Chondrocyte (in vitro differentiated cells): ENCODE results near the gene DUSP14. TPM values are rescaled to one million over a fixed set of nuclear protein-coding genes. Genes with fewer than 3 reads are reported as not detected.

Experiments used
- DNase-seq: peaks from one replicate; pipeline ENCODE4 v3.0.0; 2021; ENCODE audit warnings: mixed read lengths, low spot score
- H3K27ac Mint-ChIP-seq: one replicate; pipeline ENCODE4 v1.8.0; 2021; ENCODE audit warnings: mild to moderate bottlenecking, moderate library complexity, mixed read lengths; ENCODE audit not compliant: unreplicated experiment
- H3K27me3 Mint-ChIP-seq: 2 replicates; pipeline ENCODE4 v1.8.0; 2021; ENCODE audit warnings: low read depth, mixed read lengths
- H3K36me3 Mint-ChIP-seq: 2 replicates; pipeline ENCODE4 v1.8.0; 2021; ENCODE audit warnings: low read depth, mixed read lengths
- H3K4me1 Mint-ChIP-seq: 2 replicates; pipeline ENCODE4 v1.8.0; 2021; ENCODE audit warnings: low read depth, mild to moderate bottlenecking, mixed read lengths
- H3K4me3 Mint-ChIP-seq: one replicate; pipeline ENCODE4 v1.8.0; 2021; ENCODE audit warnings: mild to moderate bottlenecking, moderate library complexity, mixed read lengths; ENCODE audit not compliant: unreplicated experiment
- H3K9me3 Mint-ChIP-seq: 2 replicates; pipeline ENCODE4 v1.8.0; 2021; ENCODE audit warnings: low read depth, mixed read lengths
- total RNA-seq: library from RNA; stranded (reverse); gene quantifications from 3 replicates; pipeline ENCODE4 v1.2.1, GENCODE V29; 2021
- TF ChIP-seq, protein P1 (sequence below): fragments of 200-600 bp; sonication (generic); IDR thresholded peaks from 2 replicates; pipeline ENCODE4 v1.5.0; 2021; ENCODE audit warnings: antibody characterized with exemption, mild to moderate bottlenecking, moderate library complexity

Gene DUSP14
- total RNA-seq, 1 donor from 2014 or later: 37.3 TPM

DNA sequence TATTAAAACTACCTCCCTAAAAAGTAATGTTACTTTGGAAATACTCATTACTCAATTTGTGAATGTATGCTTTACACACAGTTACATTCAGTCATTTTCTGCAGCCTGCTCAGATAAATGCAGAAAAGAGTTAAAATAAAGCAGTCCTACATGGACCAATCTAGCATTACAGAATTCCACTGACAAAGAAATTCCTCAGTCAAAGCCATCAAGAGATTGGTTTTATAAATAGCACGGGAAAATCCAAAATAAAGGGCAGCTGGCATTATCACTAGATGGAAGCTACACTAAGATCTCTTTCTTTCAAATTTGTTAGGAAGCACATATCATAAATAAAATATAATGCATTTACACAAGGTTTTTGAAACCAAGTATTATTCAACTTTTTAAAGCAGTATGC, 58.3 kb downstream of the DUSP14 start:
- no peak for DNase-seq
- TF ChIP-seq, protein P1, sequence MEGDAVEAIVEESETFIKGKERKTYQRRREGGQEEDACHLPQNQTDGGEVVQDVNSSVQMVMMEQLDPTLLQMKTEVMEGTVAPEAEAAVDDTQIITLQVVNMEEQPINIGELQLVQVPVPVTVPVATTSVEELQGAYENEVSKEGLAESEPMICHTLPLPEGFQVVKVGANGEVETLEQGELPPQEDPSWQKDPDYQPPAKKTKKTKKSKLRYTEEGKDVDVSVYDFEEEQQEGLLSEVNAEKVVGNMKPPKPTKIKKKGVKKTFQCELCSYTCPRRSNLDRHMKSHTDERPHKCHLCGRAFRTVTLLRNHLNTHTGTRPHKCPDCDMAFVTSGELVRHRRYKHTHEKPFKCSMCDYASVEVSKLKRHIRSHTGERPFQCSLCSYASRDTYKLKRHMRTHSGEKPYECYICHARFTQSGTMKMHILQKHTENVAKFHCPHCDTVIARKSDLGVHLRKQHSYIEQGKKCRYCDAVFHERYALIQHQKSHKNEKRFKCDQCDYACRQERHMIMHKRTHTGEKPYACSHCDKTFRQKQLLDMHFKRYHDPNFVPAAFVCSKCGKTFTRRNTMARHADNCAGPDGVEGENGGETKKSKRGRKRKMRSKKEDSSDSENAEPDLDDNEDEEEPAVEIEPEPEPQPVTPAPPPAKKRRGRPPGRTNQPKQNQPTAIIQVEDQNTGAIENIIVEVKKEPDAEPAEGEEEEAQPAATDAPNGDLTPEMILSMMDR: no peak
- no peaks in the 10 kb centered on the region for H3K9me3 Mint-ChIP-seq
- H3K4me1 Mint-ChIP-seq: peaks cover 37% of the 10 kb centered on the region
- H3K27me3 Mint-ChIP-seq: no peaks in the 10 kb centered on the region
- no peak overlapping the region for H3K4me3 Mint-ChIP-seq
- H3K36me3 Mint-ChIP-seq: peaks cover 9% of the 10 kb centered on the region
- H3K27ac Mint-ChIP-seq: peak overlapping the region; percentile 79

GRCh38 chr17:37551788-37552187, 62.1 kb downstream of the DUSP14 start:
- no peak for DNase-seq
- H3K4me3 Mint-ChIP-seq: no peak overlapping the region
- peaks cover 15% of the 10 kb centered on the region for H3K36me3 Mint-ChIP-seq
- H3K27ac Mint-ChIP-seq: no peak overlapping the region
- peaks cover 29% of the 10 kb centered on the region for H3K4me1 Mint-ChIP-seq
- H3K9me3 Mint-ChIP-seq: no peaks in the 10 kb centered on the region
- H3K27me3 Mint-ChIP-seq: no peaks in the 10 kb centered on the region
- TF ChIP-seq, protein P1: no peak

GRCh38 chr17:37553401-37553966, 63.8 kb downstream of the DUSP14 start:
- TF ChIP-seq, protein P1: no peak
- no peak overlapping the region for H3K4me3 Mint-ChIP-seq
- DNase-seq: no peak
- H3K4me1 Mint-ChIP-seq: peaks cover 12% of the 10 kb centered on the region
- H3K36me3 Mint-ChIP-seq: peaks cover 22% of the 10 kb centered on the region
- no peaks in the 10 kb centered on the region for H3K27me3 Mint-ChIP-seq
- no peak overlapping the region for H3K27ac Mint-ChIP-seq
- H3K9me3 Mint-ChIP-seq: no peaks in the 10 kb centered on the region

DNA sequence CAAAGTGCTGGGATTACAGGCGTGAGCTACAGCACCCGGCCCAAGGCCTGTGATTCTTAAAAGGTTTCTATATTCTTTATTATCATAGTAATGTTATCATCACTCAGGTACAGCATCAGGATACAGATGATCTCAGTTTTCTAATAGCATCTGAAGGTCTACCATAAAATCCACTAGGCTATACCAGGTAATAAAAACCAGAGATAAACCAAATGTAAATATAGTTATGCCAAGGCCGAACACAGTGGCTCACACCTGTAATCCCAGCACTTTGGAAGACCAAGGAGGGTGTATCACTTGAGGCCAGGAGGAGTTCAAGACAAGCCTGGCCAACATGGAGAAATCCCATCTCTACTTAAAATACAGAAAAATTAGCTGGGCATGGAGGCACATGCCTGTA, 65.7 kb downstream of the DUSP14 start:
- Mint-ChIP-seq H3K4me1 (peaks cover 11% of the 10 kb centered on the region), H3K36me3 (peaks cover 22% of the 10 kb centered on the region), H3K27ac (no peak overlapping the region), H3K27me3 (no peaks in the 10 kb centered on the region), H3K4me3 (no peak overlapping the region), H3K9me3 (no peaks in the 10 kb centered on the region)
- TF ChIP-seq, protein P1: no peak
- DNase-seq: no peak

- DNase-seq: no peak
- Mint-ChIP-seq H3K4me1 (peaks cover under 1% of the 10 kb centered on the region), H3K9me3 (no peaks in the 10 kb centered on the region), H3K36me3 (peaks cover 27% of the 10 kb centered on the region), H3K4me3 (no peak overlapping the region), H3K27ac (no peak overlapping the region), H3K27me3 (no peaks in the 10 kb centered on the region)
- TF ChIP-seq, protein P1: no peak
Observed at GRCh38 chr17:37557482-37557881, 67.8 kb downstream of the DUSP14 start.
